GM12892 (cell line): ENCODE measurements around the gene LGALSL.

Experiments
- POLR2A ChIP-seq: IDR thresholded peaks from 2 replicates; pipeline ENCODE4 v1.6.1; 2011; ENCODE audit warnings: low read depth, low read length, control low read depth
- POLR2AphosphoS5 ChIP-seq: IDR thresholded peaks from 2 replicates; pipeline ENCODE4 v1.6.1; 2011; ENCODE audit warnings: low read depth, low read length, control low read depth
- TAF1 ChIP-seq: IDR thresholded peaks from 2 replicates; pipeline ENCODE4 v1.6.1; 2011; ENCODE audit warnings: low read depth, mild to moderate bottlenecking, control low read depth, low read length, borderline replicate concordance

DNA sequence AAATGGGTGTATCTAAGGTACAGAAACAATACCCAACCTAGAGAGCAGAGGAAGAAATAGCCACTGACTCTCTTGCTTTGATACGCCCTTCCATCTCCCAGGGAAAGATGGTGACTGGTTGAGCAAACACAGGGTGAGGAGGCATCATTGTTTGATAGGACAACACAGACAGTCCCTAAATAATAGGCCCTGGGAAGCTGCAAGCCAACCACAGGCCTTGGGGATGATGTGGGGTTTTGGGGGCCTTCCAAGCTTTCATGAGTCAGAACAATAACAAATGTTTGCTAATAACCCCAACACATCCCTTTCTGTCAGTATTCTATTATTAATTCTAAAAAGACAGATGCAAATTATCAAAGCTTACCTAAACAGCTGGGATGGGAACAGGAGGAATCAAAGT is 9.8 kb downstream of the LGALSL start:
- TF ChIP-seq POLR2A (no peak), TAF1 (no peak), POLR2AphosphoS5 (no peak)
